ENCODE results near the gene ZNF639. TPM values are rescaled to one million over a fixed set of nuclear protein-coding genes. Genes with fewer than 3 reads are reported as not detected.

The ZNF639 gene
- total and polyA plus RNA-seq, 10 of the 15 experiments (the other 5 are each of a cell fraction or from before 2014, with no cell fraction given), result 16.3 to 61.2 (median 35.3) TPM

GRCh38 chr3:179323197-179324110 lies 623 bp downstream of the ZNF639 start (continued):
- 0 out of 2 replicates have a peak, but pooled peaks have one; percentile 4 for TF ChIP-seq ZNF687 (IDR thresholded peaks at IDR 0.05)
- TF ChIP-seq BCL3 (IDR thresholded peaks at IDR 0.05; ENCODE audit: borderline replicate concordance, insufficient read depth, low read depth, low read length, poor library complexity, severe bottlenecking), result no peak
- no peak for TF ChIP-seq NFYA (IDR thresholded peaks at IDR 0.05; ENCODE audit: borderline replicate concordance, low read depth, low read length)
- TF ChIP-seq MAX (IDR thresholded peaks at IDR 0.05; ENCODE audit: low read depth, low read length), result peak; percentile 25; the same call in 1 of the 2 replicates
- no peak for TF ChIP-seq IRF3 (IDR thresholded peaks at IDR 0.05)
- no peak for TF ChIP-seq USF2 (IDR thresholded peaks at IDR 0.05; ENCODE audit: borderline replicate concordance, low read depth, low read length)
- no peak for TF ChIP-seq RFX5 (IDR thresholded peaks at IDR 0.05; ENCODE audit: low read depth, low read length)
- no peak for TF ChIP-seq NR2C2 (IDR thresholded peaks at IDR 0.05; ENCODE audit: borderline replicate concordance, control insufficient read depth, insufficient read length, low read depth)
- TF ChIP-seq TCF7 (IDR thresholded peaks at IDR 0.05; ENCODE audit: borderline replicate concordance), result no peak
- no peak for TF ChIP-seq SRF (IDR thresholded peaks at IDR 0.05; ENCODE audit: low read depth in 2 of 2, low read length in 2 of 2)
- no peak for TF ChIP-seq HSF1 (IDR thresholded peaks at IDR 0.05; ENCODE audit: low read depth, low read length)
- no peak for TF ChIP-seq RAD51 (IDR thresholded peaks at IDR 0.05)
- peak; percentile 65; the same call in 1 of the 2 replicates for TF ChIP-seq NR2F1 (conservative IDR thresholded peaks at IDR 0.05)
- TF ChIP-seq HDAC6 (IDR thresholded peaks at IDR 0.05; ENCODE audit: unreplicated experiment), result peak; percentile 24
- TF ChIP-seq CHD2 (IDR thresholded peaks at IDR 0.05; ENCODE audit: borderline replicate concordance, low read depth, low read length), result peak; percentile 22; the same call in 1 of the 2 replicates
- no peak for TF ChIP-seq RBBP5 (conservative IDR thresholded peaks at IDR 0.05)

All from GM12878 (cell line).